HEK293T (cell line): Measurements from ENCODE around the gene IRF6.

Source experiments
- CTCF ChIA-PET: fragments of 350-600 bp; formaldehyde crosslinking; extraction: SDS; loops from one replicate; lab custom pipeline; 2021; ENCODE audit warnings: antibody characterized with exemption, inconsistent platforms; lab: Yijun Ruan, JAX
- POLR2A ChIA-PET: fragments of 350-600 bp; formaldehyde crosslinking; extraction: SDS; loops from one replicate; lab custom pipeline; 2020; ENCODE audit warnings: antibody characterized with exemption, inconsistent platforms; lab: Yijun Ruan, JAX
- DNase-seq: peaks from one replicate; pipeline ENCODE4 v3.0.0; 2012; ENCODE audit warnings: mixed read lengths; ENCODE audit errors: extremely low spot score
- ARNT ChIP-seq: fragments of 450-650 bp; IDR thresholded peaks from 2 replicates; pipeline ENCODE4 v1.6.1; 2017; ENCODE audit warnings: mild to moderate bottlenecking
- BHLHE40 ChIP-seq: fragments of 450-650 bp; IDR thresholded peaks from 2 replicates; pipeline ENCODE4 v1.6.1; 2016; ENCODE audit warnings: mild to moderate bottlenecking, moderate library complexity, borderline replicate concordance
- CTBP1 ChIP-seq: fragments of 450-650 bp; IDR thresholded peaks from 2 replicates; pipeline ENCODE4 v1.6.1; 2016; ENCODE audit warnings: borderline replicate concordance
- ELF4 ChIP-seq: fragments of 450-650 bp; IDR thresholded peaks from 2 replicates; pipeline ENCODE4 v1.6.1; 2017; ENCODE audit warnings: antibody characterized with exemption
- FOXA1 ChIP-seq: fragments of 450-650 bp; IDR thresholded peaks from 2 replicates; pipeline ENCODE4 v1.6.1; 2016; ENCODE audit warnings: mild to moderate bottlenecking
- FOXK2 ChIP-seq: fragments of 450-650 bp; IDR thresholded peaks from 2 replicates; pipeline ENCODE4 v1.6.1; 2016; ENCODE audit warnings: mild to moderate bottlenecking
- FOXM1 ChIP-seq: fragments of 450-650 bp; IDR thresholded peaks from 2 replicates; pipeline ENCODE4 v1.6.1; 2017; ENCODE audit warnings: mild to moderate bottlenecking, borderline replicate concordance
- HDGF ChIP-seq: fragments of 450-650 bp; IDR thresholded peaks from 2 replicates; pipeline ENCODE4 v1.6.1; 2017; ENCODE audit warnings: antibody characterized with exemption, borderline replicate concordance
- L3MBTL2 ChIP-seq: fragments of 450-650 bp; conservative IDR thresholded peaks from 2 replicates; pipeline ENCODE4 v1.6.1; 2016; ENCODE audit warnings: mild to moderate bottlenecking
- LEF1 ChIP-seq: fragments of 450-650 bp; IDR thresholded peaks from 2 replicates; pipeline ENCODE4 v1.6.1; 2017; ENCODE audit warnings: mild to moderate bottlenecking, borderline replicate concordance
- NFRKB ChIP-seq: fragments of 450-650 bp; IDR thresholded peaks from 2 replicates; pipeline ENCODE4 v1.6.1; 2016; ENCODE audit warnings: mild to moderate bottlenecking, moderate library complexity
- PKNOX1 ChIP-seq: fragments of 450-650 bp; IDR thresholded peaks from 2 replicates; pipeline ENCODE4 v1.6.1; 2016
- SP1 ChIP-seq: fragments of 450-650 bp; IDR thresholded peaks from 2 replicates; pipeline ENCODE4 v1.6.1; 2017
- SUZ12 ChIP-seq: fragments of 450-650 bp; IDR thresholded peaks from 2 replicates; pipeline ENCODE4 v1.6.1; 2016; ENCODE audit warnings: mild to moderate bottlenecking
- TARDBP ChIP-seq: fragments of 450-650 bp; IDR thresholded peaks from 2 replicates; pipeline ENCODE4 v1.6.1; 2016
- ZNF384 ChIP-seq: fragments of 450-650 bp; IDR thresholded peaks from 2 replicates; pipeline ENCODE4 v1.6.1; 2016

Gene IRF6

GRCh38 chr1:209837671-209838070 is 31.7 kb upstream of the IRF6 start:
- TF ChIP-seq PKNOX1 (no peak), CTBP1 (no peak), ARNT (no peak), TARDBP (no peak), HDGF (no peak), ZNF384 (no peak), SUZ12 (no peak), SP1 (no peak), L3MBTL2 (no peak), FOXA1 (no peak), FOXK2 (no peak), NFRKB (no peak), ELF4 (no peak), BHLHE40 (no peak), LEF1 (no peak), FOXM1 (no peak)
- DNase-seq: no peak
- CTCF ChIA-PET: no interaction called here
- POLR2A ChIA-PET: no interaction called here

- TF ChIP-seq CTBP1 (no peak), ARNT (no peak), FOXA1 (no peak), FOXK2 (no peak), NFRKB (no peak), SP1 (no peak), L3MBTL2 (no peak), PKNOX1 (no peak), ELF4 (no peak), TARDBP (no peak), BHLHE40 (no peak), SUZ12 (no peak), ZNF384 (no peak), FOXM1 (no peak)
- POLR2A ChIA-PET: interaction anchor here (1.3 kb wide), 1 partner anchor 8 kb away, joined by 6 read pairs; the partner anchor contains the start of gene UTP25
- DNase-seq: no peak
Observed at GRCh38 chr1:209835782-209836298, 29.9 kb upstream of the IRF6 start.

DNA sequence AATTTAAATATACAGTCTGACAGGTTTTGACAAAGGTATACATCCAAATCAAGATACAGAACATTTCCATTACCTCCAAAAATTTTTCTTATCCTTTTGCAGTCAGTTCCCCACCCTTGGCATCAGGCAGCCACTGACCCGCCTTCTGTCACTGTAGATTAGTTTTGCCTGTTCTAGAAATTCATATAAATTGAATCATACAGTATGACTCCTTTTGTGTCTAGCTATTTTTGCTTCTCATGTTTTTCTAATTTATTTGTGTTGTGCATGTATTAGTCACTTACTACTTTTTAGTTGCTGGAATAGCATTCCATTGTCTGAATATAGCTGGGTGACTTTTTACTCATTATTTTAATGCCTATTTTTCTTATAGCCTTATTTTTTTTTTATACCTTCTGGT is 25.7 kb upstream of the IRF6 start:
- ChIA-PET CTCF (no interaction called here), POLR2A (no interaction called here)
- no peak for TF ChIP-seq ARNT
- no peak for TF ChIP-seq FOXK2
- TF ChIP-seq ZNF384: no peak
- no peak for TF ChIP-seq SUZ12
- no peak for TF ChIP-seq LEF1
- no peak for TF ChIP-seq L3MBTL2
- no peak for DNase-seq

More at GRCh38 chr1:209835782-209836298, 29.9 kb upstream of the IRF6 start:
- CTCF ChIA-PET: interaction anchor here (0.7 kb wide), 1 partner anchor 165 kb away, joined by 3 read pairs; no protein-coding TSS in a partner anchor

GRCh38 chr1:209830722-209831121 is 24.8 kb upstream of the IRF6 start:
- POLR2A ChIA-PET: no interaction called here
- no peak for TF ChIP-seq SUZ12
- no peak for TF ChIP-seq SP1
- TF ChIP-seq L3MBTL2: no peak
- TF ChIP-seq ZNF384: no peak
- TF ChIP-seq PKNOX1: no peak
- TF ChIP-seq LEF1: no peak
- TF ChIP-seq HDGF: no peak
- no peak for TF ChIP-seq BHLHE40
- no peak for TF ChIP-seq NFRKB
- no peak for DNase-seq
- CTCF ChIA-PET: no interaction called here

DNA sequence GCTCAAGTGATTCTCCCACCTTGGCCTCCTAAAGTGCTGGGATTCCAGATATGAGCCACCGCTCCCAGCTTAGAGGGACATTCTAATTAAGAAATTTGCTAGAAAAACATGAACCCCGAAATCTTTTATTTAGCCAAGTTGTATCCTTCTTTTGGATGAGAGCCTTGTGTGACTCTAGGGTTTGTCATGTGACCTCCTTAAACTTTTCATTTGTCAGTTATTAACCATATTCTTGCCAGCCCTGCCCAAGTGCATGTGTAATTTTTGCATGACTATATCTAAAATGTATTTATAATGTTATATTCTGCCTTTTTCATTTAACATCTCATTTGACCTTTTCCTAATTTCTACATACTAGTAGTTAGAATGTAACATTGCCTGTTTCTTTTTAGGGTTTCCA is 23.8 kb upstream of the IRF6 start:
- no peak for DNase-seq
- ChIA-PET POLR2A (no interaction called here), CTCF (no interaction called here)
- no peak for TF ChIP-seq ARNT
- TF ChIP-seq NFRKB: no peak
- TF ChIP-seq BHLHE40: no peak
- TF ChIP-seq CTBP1: no peak
- no peak for TF ChIP-seq FOXA1
- no peak for TF ChIP-seq HDGF
- TF ChIP-seq SUZ12: no peak
- no peak for TF ChIP-seq PKNOX1
- no peak for TF ChIP-seq LEF1
- no peak for TF ChIP-seq FOXK2
- no peak for TF ChIP-seq TARDBP
- TF ChIP-seq ELF4: no peak
- TF ChIP-seq FOXM1: no peak
- TF ChIP-seq ZNF384: no peak
- TF ChIP-seq SP1: no peak
- no peak for TF ChIP-seq L3MBTL2
